ENCODE data around the gene HSFX1. TPM values are rescaled to one million over a fixed set of nuclear protein-coding genes. Genes with fewer than 3 reads are reported as not detected.
"Not testable (repeated sequence)": the region's sequence is repeated elsewhere in the genome, so short reads cannot be mapped to it uniquely, and the experiment has no call there.

HSFX1 gene
- 0.45 TPM in 1 of 2 replicates, not detected in the other for total RNA-seq (ENCODE audit: low replicate concordance)

- DNase-seq (ENCODE audit: low read depth); H3K4me3 ChIP-seq (ENCODE audit: low read depth, low read length): not testable (repeated sequence)
Measured at GRCh38 chrX:149773768-149774167, at the start of gene HSFX1. HSFX1 (plus strand) TSS chrX:149774068; CDS start chrX:149774682, 614 bp downstream.

GRCh38 chrX:149727308-149727707, 46.6 kb upstream of the HSFX1 start:
- DNase-seq (ENCODE audit: low read depth); H3K4me3 ChIP-seq (ENCODE audit: low read depth, low read length): not testable (repeated sequence)

- not testable (repeated sequence) for H3K4me3 ChIP-seq (ENCODE audit: low read depth, low read length); DNase-seq (ENCODE audit: low read depth)
Measured at GRCh38 chrX:149742269-149742668, 31.6 kb upstream of the HSFX1 start.

- not testable (repeated sequence) for DNase-seq (ENCODE audit: low read depth); H3K4me3 ChIP-seq (ENCODE audit: low read depth, low read length)
Measured at GRCh38 chrX:149746390-149747007, 27.4 kb upstream of the HSFX1 start.

GRCh38 chrX:149757206-149758067, 16.4 kb upstream of the HSFX1 start:
- TF ChIP-seq CTCF (IDR thresholded peaks at IDR 0.05; ENCODE audit: insufficient read depth, low read length): no peak
- no peak for DNase-seq (ENCODE audit: low read depth)

GRCh38 chrX:149758068-149758714, 15.7 kb upstream of the HSFX1 start:
- DNase-seq (ENCODE audit: low read depth): no peak
- no peak overlapping the region for H3K4me3 ChIP-seq (ENCODE audit: low read depth, low read length)
- TF ChIP-seq CTCF (IDR thresholded peaks at IDR 0.05; ENCODE audit: insufficient read depth, low read length): no peak

More at GRCh38 chrX:149757206-149758067, 16.4 kb upstream of the HSFX1 start:
- no peak overlapping the region for H3K4me3 ChIP-seq (ENCODE audit: low read depth, low read length)

GRCh38 chrX:149758715-149759078, 15.2 kb upstream of the HSFX1 start:
- DNase-seq (ENCODE audit: low read depth): not testable (repeated sequence)

GRCh38 chrX:149759824-149760223, 14.0 kb upstream of the HSFX1 start:
- no peak for TF ChIP-seq CTCF (IDR thresholded peaks at IDR 0.05; ENCODE audit: insufficient read depth, low read length)
- no peak for DNase-seq (ENCODE audit: low read depth)
- no peak overlapping the region for H3K4me3 ChIP-seq (ENCODE audit: low read depth, low read length)

More at GRCh38 chrX:149758715-149759078, 15.2 kb upstream of the HSFX1 start:
- not testable (repeated sequence) for H3K4me3 ChIP-seq (ENCODE audit: low read depth, low read length)

GRCh38 chrX:149760965-149761364, 12.9 kb upstream of the HSFX1 start:
- TF ChIP-seq CTCF (IDR thresholded peaks at IDR 0.05; ENCODE audit: insufficient read depth, low read length): no peak
- no peak overlapping the region for H3K4me3 ChIP-seq (ENCODE audit: low read depth, low read length)
- no peak for DNase-seq (ENCODE audit: low read depth)

- H3K4me3 ChIP-seq (ENCODE audit: low read depth, low read length); DNase-seq (ENCODE audit: low read depth): not testable (repeated sequence)
Measured at GRCh38 chrX:149761858-149762674, 11.8 kb upstream of the HSFX1 start.

Measured in fibroblast of the aortic adventitia (primary cell).